Mesothelial cell of epicardium (in vitro differentiated cells): ENCODE measurements around the gene CCSER2. TPM values are rescaled to one million over a fixed set of nuclear protein-coding genes. Genes with fewer than 3 reads are reported as not detected.

Source experiments
- DNase-seq, 2 experiments: peaks; one replicate each; pipeline ENCODE4 v3.0.0; 2021; ENCODE audit warnings: low spot score in 2 of 2; ENCODE audit not compliant: unreplicated experiment in 2 of 2
- H3K27ac Mint-ChIP-seq: 2 replicates; pipeline ENCODE4 v1.8.0; 2021; ENCODE audit warnings: mixed read lengths
- H3K27me3 Mint-ChIP-seq: 2 replicates; pipeline ENCODE4 v1.8.0; 2021; ENCODE audit warnings: low read depth, mixed read lengths
- H3K36me3 Mint-ChIP-seq: 2 replicates; pipeline ENCODE4 v1.8.0; 2021; ENCODE audit warnings: mixed read lengths
- H3K4me1 Mint-ChIP-seq: 2 replicates; pipeline ENCODE4 v1.8.0; 2021; ENCODE audit warnings: mixed read lengths
- H3K4me3 Mint-ChIP-seq: 2 replicates; pipeline ENCODE4 v1.8.0; 2021; ENCODE audit warnings: mild to moderate bottlenecking, moderate library complexity, mixed read lengths
- H3K9me3 Mint-ChIP-seq: 2 replicates; pipeline ENCODE4 v1.8.0; 2021; ENCODE audit warnings: mixed read lengths
- CTCF ChIP-seq: fragments of 200-600 bp; sonication (generic); IDR thresholded peaks from one replicate; pipeline ENCODE4 v1.5.0; 2021; ENCODE audit warnings: antibody characterized with exemption; ENCODE audit not compliant: unreplicated experiment
- total RNA-seq: library from RNA; stranded (reverse); gene quantifications from 3 replicates; pipeline ENCODE4 v1.2.1, GENCODE V29; 2021

CCSER2 gene
- total RNA-seq, 1 donor from 2014 or later, result 37.1 TPM

DNA sequence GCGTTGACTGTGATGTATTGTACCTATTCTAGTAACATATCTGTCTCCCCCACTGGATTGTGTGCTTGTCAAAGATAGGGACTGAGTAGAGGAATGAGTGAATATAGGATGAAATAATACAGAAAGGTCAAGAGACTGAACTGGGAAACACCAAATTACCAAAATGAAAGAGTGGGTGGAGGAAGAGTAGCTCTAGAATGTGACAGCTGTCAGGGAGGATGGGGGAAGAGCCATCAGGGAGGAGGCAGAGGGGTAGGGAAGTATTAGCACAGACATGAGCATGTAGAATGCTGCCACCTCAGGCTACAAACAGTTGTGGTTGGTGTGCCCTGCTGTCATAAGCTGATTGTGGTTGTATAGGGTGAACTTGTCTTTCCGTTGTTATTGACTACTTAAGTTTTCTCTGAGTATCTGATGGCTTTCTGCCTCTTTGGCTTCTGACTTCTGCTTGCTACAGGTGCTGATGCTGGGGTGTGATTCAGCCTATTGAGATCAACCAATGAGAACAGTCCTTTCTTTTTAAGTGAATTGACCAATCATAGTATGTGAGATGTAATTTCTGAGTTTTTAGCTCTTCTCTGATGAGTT, 5.6 kb downstream of the CCSER2 start:
- Mint-ChIP-seq H3K4me1 (peaks cover 36% of the 10 kb centered on the region), H3K36me3 (no peaks in the 10 kb centered on the region), H3K9me3 (no peaks in the 10 kb centered on the region), H3K27ac (no peak overlapping the region), H3K27me3 (no peaks in the 10 kb centered on the region), H3K4me3 (no peak overlapping the region)
- TF ChIP-seq CTCF, result no peak
- no peak for DNase-seq

DNA sequence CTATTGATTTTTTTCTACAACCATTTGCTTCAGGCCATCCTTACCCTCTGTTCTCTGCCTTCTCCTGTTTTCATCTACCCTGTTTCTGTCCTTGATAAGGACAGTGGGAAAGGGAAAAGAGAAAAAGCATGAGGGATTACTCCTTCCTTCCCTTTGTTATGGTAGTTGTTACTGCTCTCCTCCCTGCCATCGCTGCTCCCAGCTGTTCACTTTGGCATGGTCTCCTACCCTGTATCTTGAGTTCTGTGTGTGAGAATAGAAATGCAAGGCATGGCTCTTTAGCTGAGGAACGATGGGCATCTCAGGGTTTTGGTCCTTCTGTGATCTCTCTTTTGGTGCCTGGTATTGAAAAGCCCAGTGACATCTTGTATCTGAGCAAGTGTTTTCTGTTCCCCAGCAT, 6.4 kb downstream of the CCSER2 start:
- Mint-ChIP-seq H3K4me3 (no peak overlapping the region), H3K27me3 (no peaks in the 10 kb centered on the region), H3K27ac (no peak overlapping the region), H3K4me1 (peaks cover 27% of the 10 kb centered on the region), H3K36me3 (no peaks in the 10 kb centered on the region), H3K9me3 (no peaks in the 10 kb centered on the region)
- DNase-seq, result no peak
- TF ChIP-seq CTCF, result no peak

GRCh38 chr10:84335516-84335915, 7.1 kb downstream of the CCSER2 start:
- Mint-ChIP-seq H3K4me1 (peaks cover 20% of the 10 kb centered on the region), H3K9me3 (no peaks in the 10 kb centered on the region), H3K27me3 (no peaks in the 10 kb centered on the region), H3K27ac (no peak overlapping the region), H3K36me3 (no peaks in the 10 kb centered on the region), H3K4me3 (no peak overlapping the region)
- DNase-seq, result no peak
- TF ChIP-seq CTCF, result no peak

GRCh38 chr10:84336406-84337090, 8.2 kb downstream of the CCSER2 start:
- Mint-ChIP-seq H3K4me1 (peaks cover 15% of the 10 kb centered on the region), H3K27me3 (no peaks in the 10 kb centered on the region), H3K9me3 (no peaks in the 10 kb centered on the region), H3K27ac (no peak overlapping the region), H3K36me3 (peaks cover under 1% of the 10 kb centered on the region), H3K4me3 (no peak overlapping the region)
- DNase-seq, result no peak
- TF ChIP-seq CTCF, result no peak

DNA sequence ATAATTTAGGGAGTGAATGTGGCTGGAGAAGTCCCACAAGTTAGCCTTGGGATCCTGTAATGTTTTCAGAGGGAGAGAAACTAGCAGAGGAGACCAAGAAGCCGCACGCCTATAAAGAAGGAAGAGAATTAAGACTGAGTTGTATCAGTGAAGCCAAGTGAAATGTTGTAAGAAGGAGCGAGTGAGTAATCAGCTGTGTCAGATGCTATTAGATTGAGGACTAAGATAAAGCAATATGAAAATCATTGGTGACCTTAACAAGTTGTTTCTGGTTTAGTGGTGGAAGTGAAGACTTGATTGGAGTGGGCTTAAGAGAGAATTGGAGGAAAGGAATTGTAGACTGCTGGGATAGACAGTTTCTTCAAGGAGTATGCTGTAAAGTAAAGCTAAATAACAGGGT, 8.8 kb downstream of the CCSER2 start:
- Mint-ChIP-seq H3K9me3 (no peaks in the 10 kb centered on the region), H3K27ac (no peak overlapping the region), H3K4me3 (no peak overlapping the region), H3K4me1 (peaks cover 15% of the 10 kb centered on the region), H3K27me3 (no peaks in the 10 kb centered on the region), H3K36me3 (peaks cover 2% of the 10 kb centered on the region)
- DNase-seq, result no peak
- TF ChIP-seq CTCF, result no peak
